K562 (cell line): ENCODE data around the gene LRP1-AS. TPM values are rescaled to one million over a fixed set of nuclear protein-coding genes. Genes with fewer than 3 reads are reported as not detected.

Experiments used
- FOXA3 ChIP-seq, 2 experiments: fragments of 450-650 bp in 1 of 2; sonication (generic) in 1 of 2; formaldehyde crosslinking; IDR thresholded peaks in 1 of 2; conservative IDR thresholded peaks in 1 of 2; 2 replicates each; pipeline versions ENCODE4 v1.4.0 to v1.8.0; 2020 to 2022; ENCODE audit warnings: mild to moderate bottlenecking in 2 of 2, missing genetic modification reagents in 1 of 2
- HSF4 ChIP-seq: fragments of 250-450 bp; sonication (Bioruptor Pico); IDR thresholded peaks from 2 replicates; pipeline ENCODE4 v2.1.2; 2022; ENCODE audit warnings: mild to moderate bottlenecking, moderate library complexity, borderline replicate concordance
- ILK ChIP-seq: fragments of 450-650 bp; IDR thresholded peaks from 2 replicates; pipeline ENCODE4 v1.6.1; 2016; ENCODE audit warnings: missing genetic modification characterization, low read depth, mild to moderate bottlenecking, missing compliant biosample characterization, moderate library complexity, borderline replicate concordance
- MAFG ChIP-seq: fragments of 450-650 bp; conservative IDR thresholded peaks from 2 replicates; pipeline ENCODE4 v1.6.1; 2016; ENCODE audit warnings: missing genetic modification characterization, missing compliant biosample characterization
- MGA ChIP-seq: fragments of 450-650 bp; IDR thresholded peaks from 2 replicates; pipeline ENCODE4 v1.6.1; 2016; ENCODE audit warnings: mild to moderate bottlenecking, moderate library complexity
- MXI1 ChIP-seq: IDR thresholded peaks from 2 replicates; pipeline ENCODE4 v1.6.1; 2011; ENCODE audit warnings: low read depth, mild to moderate bottlenecking, improper control_type of control experiment, low read length
- POLR2B ChIP-seq: fragments of 450-650 bp; IDR thresholded peaks from 2 replicates; pipeline ENCODE4 v1.6.1; 2018; ENCODE audit warnings: low read depth; ENCODE audit not compliant: partially characterized antibody
- TFE3 ChIP-seq: fragments of 450-650 bp; formaldehyde crosslinking; IDR thresholded peaks from 2 replicates; pipeline ENCODE4 v1.4.0; 2020; ENCODE audit warnings: mild to moderate bottlenecking, mixed read lengths
- ZFX ChIP-seq: sonication (generic); formaldehyde crosslinking; IDR thresholded peaks from 2 replicates; pipeline ENCODE4 v1.8.0; 2022; ENCODE audit warnings: mild to moderate bottlenecking, missing genetic modification reagents, moderate library complexity
- ZNF263 ChIP-seq: sonication (generic); formaldehyde crosslinking; IDR thresholded peaks from 2 replicates; pipeline ENCODE4 v1.8.0; 2022; ENCODE audit warnings: mild to moderate bottlenecking, missing genetic modification reagents, borderline replicate concordance
- polyA plus RNA-seq, 8 experiments: library from polyadenylated mRNA; depleted of rRNA in 4 of 8; stranded (reverse) in 5 of 8; unstranded in 3 of 8; fragments of >200 nt; fragmentation: Nextera tagmentation in 2 of 8; fragmentation: Illumina TruSeq in 1 of 8; extraction: Ambion mirVana in 2 of 8; extraction: Trizol in 1 of 8; gene quantifications; 2 replicates each; pipeline versions ENCODE4 v1.2.1 to v1.2.3, GENCODE V29; 2011 to 2014; ENCODE audit warnings: inconsistent platforms in 1 of 8, missing spikeins in 1 of 8
- total RNA-seq, 7 experiments: library from RNA; depleted of rRNA in 6 of 7; stranded (reverse); fragments of >200 nt in 6 of 7; fragmentation: Illumina TruSeq in 2 of 7; extraction: Trizol in 2 of 7; gene quantifications; 2 replicates each; pipeline versions ENCODE4 v1.2.1 to v1.2.3, GENCODE V29; 2011 to 2021; ENCODE audit warnings: low replicate concordance in 1 of 7
- TF ChIP-seq, protein P1 (sequence below): fragments of 250-450 bp; sonication (Bioruptor Pico); IDR thresholded peaks from 2 replicates; pipeline ENCODE4 v1.8.0; 2021; ENCODE audit warnings: moderate library complexity, mild to moderate bottlenecking, inconsistent platforms

The LRP1-AS gene
- total and polyA plus RNA-seq, 9 of the 15 experiments (the other 6 are each of a cell fraction or from before 2014, with no cell fraction given) = not detected

- TF ChIP-seq MGA (peak; percentile 70), MAFG (tag) (no peak), FOXA3 (CRISPR knock-in tag; conservative IDR thresholded peaks at IDR 0.05 in 1 of 2, IDR thresholded peaks at IDR 0.05 in 1 of 2) (peak; percentile 43 to 86; a peak in 2 of 4 replicates), HSF4 (CRISPR knock-in tag) (no peak), POLR2B (no peak), ZFX (peak; percentile 79), MXI1 (no peak), TFE3 (no peak), ZNF263 (CRISPR knock-in tag) (no peak), ILK (no peak)
- TF ChIP-seq, protein P1, sequence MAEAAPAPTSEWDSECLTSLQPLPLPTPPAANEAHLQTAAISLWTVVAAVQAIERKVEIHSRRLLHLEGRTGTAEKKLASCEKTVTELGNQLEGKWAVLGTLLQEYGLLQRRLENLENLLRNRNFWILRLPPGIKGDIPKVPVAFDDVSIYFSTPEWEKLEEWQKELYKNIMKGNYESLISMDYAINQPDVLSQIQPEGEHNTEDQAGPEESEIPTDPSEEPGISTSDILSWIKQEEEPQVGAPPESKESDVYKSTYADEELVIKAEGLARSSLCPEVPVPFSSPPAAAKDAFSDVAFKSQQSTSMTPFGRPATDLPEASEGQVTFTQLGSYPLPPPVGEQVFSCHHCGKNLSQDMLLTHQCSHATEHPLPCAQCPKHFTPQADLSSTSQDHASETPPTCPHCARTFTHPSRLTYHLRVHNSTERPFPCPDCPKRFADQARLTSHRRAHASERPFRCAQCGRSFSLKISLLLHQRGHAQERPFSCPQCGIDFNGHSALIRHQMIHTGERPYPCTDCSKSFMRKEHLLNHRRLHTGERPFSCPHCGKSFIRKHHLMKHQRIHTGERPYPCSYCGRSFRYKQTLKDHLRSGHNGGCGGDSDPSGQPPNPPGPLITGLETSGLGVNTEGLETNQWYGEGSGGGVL = no peak
These were observed 45.3 kb downstream of the LRP1-AS start (continued) for GRCh38 chr12:57101892-57102695.
